Right atrium auricular region (tissue), 2 donors: ENCODE measurements around the gene MYBPC2. TPM values are rescaled to one million over a fixed set of nuclear protein-coding genes. Genes with fewer than 3 reads are reported as not detected.
A peak's percentile ranks its signal among the peaks of the same experiment; 100 is the strongest.

Experiments
- DNase-seq: peaks from one replicate; pipeline ENCODE4 v3.0.0-alpha.2; 2019; ENCODE audit warnings: low spot score
- H3K27ac ChIP-seq, 2 donors: fragments of 200-600 bp; sonication (generic); 1 replicate in 1 of 2; 2 replicates in 1 of 2; pipeline ENCODE4 v1.5.1; 2016 to 2019
- H3K27me3 ChIP-seq, 2 donors: fragments of 200-600 bp; sonication (generic); one replicate each; pipeline versions ENCODE4 v1.5.1 to v1.6.0; 2017 to 2019
- H3K36me3 ChIP-seq: fragments of 200-600 bp; sonication (generic); one replicate; pipeline ENCODE4 v1.5.1; 2016
- H3K4me1 ChIP-seq, 2 donors: fragments of 200-600 bp; sonication (generic); one replicate each; pipeline versions ENCODE4 v1.5.1 to v1.6.0; 2017 to 2019
- H3K4me3 ChIP-seq, 2 donors: fragments of 200-600 bp; sonication (generic); 1 replicate in 1 of 2; 2 replicates in 1 of 2; pipeline ENCODE4 v1.5.1; 2017 to 2019; ENCODE audit warnings: mild to moderate bottlenecking in 1 of 2, moderate library complexity in 1 of 2
- H3K9me3 ChIP-seq, 2 donors: fragments of 200-600 bp; sonication (generic); one replicate each; pipeline ENCODE4 v1.5.1; 2019
- total RNA-seq, 2 donors: library from RNA; depleted of rRNA; stranded (reverse); fragments of >200 nt; gene quantifications; one replicate each; pipeline ENCODE4 v1.1.0, GENCODE V29; 2016
- TF ChIP-seq, protein P1 (sequence below), 2 donors: fragments of 200-600 bp; sonication (generic); IDR thresholded peaks; one replicate each; pipeline ENCODE4 v1.5.1; 2019; ENCODE audit warnings: antibody characterized with exemption in 2 of 2

The MYBPC2 gene
- total RNA-seq, 2 donors from 2014 or later = not detected

DNA sequence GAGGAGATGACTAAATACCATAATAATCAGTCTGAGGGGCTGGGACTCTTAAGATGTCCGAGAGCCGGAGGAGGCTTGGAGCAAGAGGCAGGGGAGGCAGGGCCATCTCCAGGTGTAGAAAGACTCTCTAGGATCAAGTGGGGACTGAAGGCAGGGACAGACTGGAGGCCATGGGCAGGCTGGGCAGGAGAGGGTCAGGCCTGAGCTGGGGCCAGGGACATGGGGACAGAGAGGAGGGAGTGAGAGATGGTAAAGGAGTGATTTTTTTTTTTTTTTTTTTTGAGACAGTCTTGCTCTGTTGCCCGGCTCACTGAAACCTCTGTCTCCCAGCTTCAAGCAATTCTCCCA lies 76.1 kb downstream of the MYBPC2 start:
- Histone ChIP-seq H3K4me1 (peaks cover 0 to 27% of the 10 kb centered on the region in 2 donors), H3K27me3 (no peaks in the 10 kb centered on the region), H3K4me3 (no peak overlapping the region), H3K9me3 (no peaks in the 10 kb centered on the region), H3K27ac (peak overlapping the region; percentile 53 to 58), H3K36me3 (no peaks in the 10 kb centered on the region)
- DNase-seq = no peak
- TF ChIP-seq, protein P1, sequence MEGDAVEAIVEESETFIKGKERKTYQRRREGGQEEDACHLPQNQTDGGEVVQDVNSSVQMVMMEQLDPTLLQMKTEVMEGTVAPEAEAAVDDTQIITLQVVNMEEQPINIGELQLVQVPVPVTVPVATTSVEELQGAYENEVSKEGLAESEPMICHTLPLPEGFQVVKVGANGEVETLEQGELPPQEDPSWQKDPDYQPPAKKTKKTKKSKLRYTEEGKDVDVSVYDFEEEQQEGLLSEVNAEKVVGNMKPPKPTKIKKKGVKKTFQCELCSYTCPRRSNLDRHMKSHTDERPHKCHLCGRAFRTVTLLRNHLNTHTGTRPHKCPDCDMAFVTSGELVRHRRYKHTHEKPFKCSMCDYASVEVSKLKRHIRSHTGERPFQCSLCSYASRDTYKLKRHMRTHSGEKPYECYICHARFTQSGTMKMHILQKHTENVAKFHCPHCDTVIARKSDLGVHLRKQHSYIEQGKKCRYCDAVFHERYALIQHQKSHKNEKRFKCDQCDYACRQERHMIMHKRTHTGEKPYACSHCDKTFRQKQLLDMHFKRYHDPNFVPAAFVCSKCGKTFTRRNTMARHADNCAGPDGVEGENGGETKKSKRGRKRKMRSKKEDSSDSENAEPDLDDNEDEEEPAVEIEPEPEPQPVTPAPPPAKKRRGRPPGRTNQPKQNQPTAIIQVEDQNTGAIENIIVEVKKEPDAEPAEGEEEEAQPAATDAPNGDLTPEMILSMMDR (IDR thresholded peaks at IDR 0.05) = no peak

DNA sequence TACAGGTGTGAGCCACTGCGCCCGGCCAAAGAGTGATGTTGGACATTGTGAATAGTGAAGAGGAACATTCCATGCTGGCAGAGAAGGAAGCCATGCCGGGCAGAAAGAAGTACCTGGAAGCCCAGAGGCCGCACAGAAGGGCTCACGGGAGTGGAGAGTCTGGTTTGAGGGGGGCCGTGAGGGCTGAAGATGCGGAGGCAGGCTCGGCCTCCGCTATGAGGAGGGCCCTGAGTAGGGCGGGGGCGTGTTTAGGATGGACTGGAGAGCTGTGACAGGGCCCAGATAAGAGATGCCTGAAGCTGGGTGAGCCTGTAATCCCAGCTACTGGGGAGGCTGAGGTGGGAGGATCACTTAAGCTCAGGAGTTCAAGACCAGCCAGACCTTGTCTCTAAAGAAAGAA lies 76.7 kb downstream of the MYBPC2 start:
- DNase-seq = no peak
- H3K27me3 ChIP-seq = no peaks in the 10 kb centered on the region
- H3K27ac ChIP-seq = peak overlapping the region in 1 of 2 donors; percentile 58
- peaks cover 0 to 27% of the 10 kb centered on the region in 2 donors for H3K4me1 ChIP-seq
- no peaks in the 10 kb centered on the region for H3K36me3 ChIP-seq
- TF ChIP-seq, protein P1 (IDR thresholded peaks at IDR 0.05) = no peak
- H3K9me3 ChIP-seq = no peaks in the 10 kb centered on the region
- no peak overlapping the region for H3K4me3 ChIP-seq

DNA sequence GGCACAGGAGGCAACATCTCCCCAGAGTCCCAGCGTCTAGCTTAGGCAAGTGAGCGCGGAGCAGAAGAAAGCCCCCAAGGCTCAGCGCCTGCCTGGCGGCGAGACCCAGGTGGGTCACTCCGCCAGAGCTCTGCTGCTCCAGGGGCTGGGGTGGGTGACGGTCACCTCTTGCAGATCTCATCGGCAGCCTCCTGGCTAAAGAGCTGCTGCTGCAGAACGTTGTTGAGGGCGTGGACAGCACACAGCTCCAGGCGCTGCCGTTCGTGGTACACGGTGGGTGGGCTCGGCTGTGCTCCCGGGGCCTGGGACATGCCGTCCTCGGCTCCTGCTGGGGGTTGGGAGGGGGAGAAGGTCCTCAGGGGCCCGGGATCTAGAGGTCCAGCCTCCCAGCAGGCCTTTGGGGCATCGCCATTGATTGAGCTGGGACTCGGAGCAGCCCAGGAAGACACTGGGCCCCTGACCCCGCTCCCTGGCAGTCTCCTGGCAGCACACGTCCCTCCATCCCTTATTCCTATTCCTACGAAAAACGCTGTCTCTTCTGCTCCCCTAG lies 77.5 kb downstream of the MYBPC2 start:
- Histone ChIP-seq H3K4me3 (peak overlapping the region; percentile 63 to 71), H3K27ac (peak overlapping the region; percentile 72 to 79), H3K4me1 (peaks cover 0 to 27% of the 10 kb centered on the region in 2 donors), H3K9me3 (no peaks in the 10 kb centered on the region), H3K27me3 (no peaks in the 10 kb centered on the region), H3K36me3 (no peaks in the 10 kb centered on the region)
- DNase-seq = no peak
- TF ChIP-seq, protein P1 (IDR thresholded peaks at IDR 0.05) = no peak

DNA sequence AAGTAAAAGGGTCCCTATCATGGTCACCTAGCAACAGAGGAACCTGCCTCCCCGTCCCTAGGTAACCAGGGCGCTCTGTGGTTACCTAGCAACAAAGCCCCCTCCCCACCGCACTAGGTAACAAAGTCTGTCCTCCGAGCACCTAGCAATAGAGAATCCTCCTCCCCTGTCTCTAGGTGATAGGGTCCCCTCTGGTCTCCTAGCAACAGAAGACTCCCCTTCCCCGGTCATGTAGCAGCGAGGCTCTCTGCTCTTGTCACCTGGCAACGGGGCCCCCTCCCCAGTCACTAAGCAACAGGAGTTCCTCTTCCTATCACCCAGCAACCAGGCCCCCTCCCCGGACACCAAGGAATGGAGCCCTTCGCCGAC lies 78.0 kb downstream of the MYBPC2 start:
- peak overlapping the region; percentile 63 to 71 for H3K4me3 ChIP-seq
- H3K9me3 ChIP-seq = no peaks in the 10 kb centered on the region
- TF ChIP-seq, protein P1 (IDR thresholded peaks at IDR 0.05) = no peak
- H3K4me1 ChIP-seq = peaks cover 0 to 27% of the 10 kb centered on the region in 2 donors
- no peaks in the 10 kb centered on the region for H3K36me3 ChIP-seq
- DNase-seq = no peak
- H3K27me3 ChIP-seq = no peaks in the 10 kb centered on the region
- H3K27ac ChIP-seq = peak overlapping the region; percentile 72 to 79

GRCh38 chr19:50511069-50511822 lies 78.6 kb downstream of the MYBPC2 start, which contains the start of gene JOSD2:
Gene JOSD2, minus strand, starts transcription at chr19:50511191. Its CDS starts 760 bp downstream, at chr19:50510431.
- no peaks in the 10 kb centered on the region for H3K9me3 ChIP-seq
- peak within 1 kb of the TSS; percentile 63 to 71 for H3K4me3 ChIP-seq

More at GRCh38 chr19:50511069-50511822, 78.6 kb downstream of the MYBPC2 start, which contains the start of gene JOSD2:
- Histone ChIP-seq H3K27ac (peak within 1 kb of the TSS; percentile 72 to 79), H3K4me1 (peaks cover 0 to 27% of the 10 kb centered on the region in 2 donors), H3K36me3 (no peaks in the 10 kb centered on the region), H3K27me3 (no peaks in the 10 kb centered on the region)
- TF ChIP-seq, protein P1 (IDR thresholded peaks at IDR 0.05) = peak in 1 of 2 donors; percentile 18
- DNase-seq = peak; percentile 99
